ENCODE data around the gene HHAT.

The HHAT gene

GRCh38 chr1:210695026-210695425 lies 366.3 kb downstream of the HHAT start:
- DNase-seq, result no peak

- DNase-seq, result no peak
Observed at GRCh38 chr1:210696709-210697108, 368.0 kb downstream of the HHAT start.

- no peak for DNase-seq
Observed at GRCh38 chr1:210697185-210697584, 368.5 kb downstream of the HHAT start.

- DNase-seq, result no peak
Observed at GRCh38 chr1:210698661-210699060, 370.0 kb downstream of the HHAT start.

GRCh38 chr1:210700083-210700482 lies 371.4 kb downstream of the HHAT start:
- no peak for DNase-seq

GRCh38 chr1:210700511-210700910 lies 371.8 kb downstream of the HHAT start:
- DNase-seq, result no peak

GRCh38 chr1:210702506-210702905 lies 373.8 kb downstream of the HHAT start:
- DNase-seq, result no peak

- no peak for DNase-seq
Observed at GRCh38 chr1:210703593-210703992, 374.9 kb downstream of the HHAT start.

GRCh38 chr1:210705086-210705485 lies 376.4 kb downstream of the HHAT start:
- no peak for DNase-seq

- DNase-seq, result no peak
Observed at GRCh38 chr1:210706246-210706645, 377.5 kb downstream of the HHAT start.

GRCh38 chr1:210707300-210708240 lies 378.9 kb downstream of the HHAT start:
- DNase-seq, result no peak

GRCh38 chr1:210709701-210710100 lies 381.0 kb downstream of the HHAT start:
- DNase-seq, result no peak

- no peak for DNase-seq
Observed at GRCh38 chr1:210711825-210712612, 383.3 kb downstream of the HHAT start.

GRCh38 chr1:210715072-210715471 lies 386.4 kb downstream of the HHAT start:
- no peak for DNase-seq

GRCh38 chr1:210722410-210723081 lies 393.8 kb downstream of the HHAT start:
- no peak for DNase-seq

- DNase-seq, result no peak
Observed at GRCh38 chr1:210723646-210724045, 394.9 kb downstream of the HHAT start.

GRCh38 chr1:210724768-210725167 lies 396.1 kb downstream of the HHAT start:
- no peak for DNase-seq
